GM19099 (cell line): ENCODE measurements around the gene COL18A1.

Experiments
- POLR2A ChIP-seq: IDR thresholded peaks from 3 replicates; pipeline ENCODE4 v1.6.1; 2011; ENCODE audit warnings: low read depth; ENCODE audit not compliant: insufficient read length; ENCODE audit errors: extremely low read depth

Gene COL18A1

GRCh38 chr21:45410865-45411809 is 6.2 kb downstream of the COL18A1 start:
- TF ChIP-seq POLR2A: no peak

DNA sequence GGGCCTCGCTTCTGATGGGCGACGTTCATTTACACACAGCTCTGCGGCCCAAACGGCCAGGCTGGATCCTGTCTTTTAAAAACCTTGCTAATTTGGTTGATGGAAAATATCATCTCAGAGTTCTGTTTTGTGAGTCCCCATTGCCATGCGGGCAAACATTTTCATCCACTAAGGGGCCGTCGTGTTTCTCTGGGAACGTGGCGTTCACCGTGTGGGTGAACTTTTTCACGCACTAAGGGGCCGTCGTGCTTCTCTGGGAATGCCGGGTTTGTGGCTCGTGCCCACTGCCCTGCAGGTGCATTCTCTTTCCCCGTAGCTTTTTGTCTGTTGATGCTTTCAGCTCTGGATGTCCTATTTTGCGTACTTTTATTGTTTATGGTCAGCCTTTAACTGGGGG is 6.8 kb downstream of the COL18A1 start:
- no peak for TF ChIP-seq POLR2A

DNA sequence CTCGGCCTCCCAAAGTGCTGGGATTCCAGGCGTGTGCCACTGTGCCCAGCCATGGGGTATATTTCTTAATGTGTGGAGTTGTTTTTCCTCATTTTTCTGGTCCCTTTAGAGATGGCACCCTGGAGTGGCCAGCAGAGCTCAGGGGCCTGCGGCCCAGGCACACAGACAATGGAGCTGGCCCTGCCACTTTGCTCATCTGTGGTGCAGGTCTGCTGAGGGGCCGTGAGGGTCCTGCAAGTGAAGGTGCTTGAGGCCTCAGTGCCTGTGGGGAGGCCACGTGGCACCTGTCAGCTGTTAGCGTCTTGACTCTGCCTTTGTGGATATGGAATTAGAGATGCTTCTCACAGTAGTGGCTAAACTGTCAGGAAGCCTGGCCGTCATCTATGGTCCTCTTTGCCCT is 7.5 kb downstream of the COL18A1 start:
- TF ChIP-seq POLR2A: no peak

- no peak for TF ChIP-seq POLR2A
Observed at GRCh38 chr21:45412909-45413611, 8.1 kb downstream of the COL18A1 start.

DNA sequence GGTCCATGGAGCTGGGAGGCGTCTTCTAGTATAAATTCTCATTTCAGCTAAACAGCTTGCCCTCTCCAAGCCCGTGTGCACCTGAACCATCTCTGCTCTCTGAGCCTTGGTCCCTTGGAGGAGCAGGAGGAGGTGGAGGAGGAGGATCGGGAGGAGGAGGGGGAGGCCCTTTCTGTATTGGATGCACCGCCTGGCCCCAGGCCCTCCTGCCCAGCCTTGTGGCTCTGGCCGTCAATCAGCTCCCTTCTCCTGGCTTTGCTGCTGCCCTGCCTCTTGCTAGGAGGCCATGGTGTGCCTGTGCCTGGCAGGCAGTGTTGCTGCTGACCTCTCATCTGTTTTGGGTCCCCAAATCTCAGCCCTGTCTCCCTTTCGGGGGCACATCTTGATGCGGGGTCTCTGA is 9.0 kb downstream of the COL18A1 start:
- no peak for TF ChIP-seq POLR2A

- no peak for TF ChIP-seq POLR2A
Observed at GRCh38 chr21:45414396-45415187, 9.6 kb downstream of the COL18A1 start.

DNA sequence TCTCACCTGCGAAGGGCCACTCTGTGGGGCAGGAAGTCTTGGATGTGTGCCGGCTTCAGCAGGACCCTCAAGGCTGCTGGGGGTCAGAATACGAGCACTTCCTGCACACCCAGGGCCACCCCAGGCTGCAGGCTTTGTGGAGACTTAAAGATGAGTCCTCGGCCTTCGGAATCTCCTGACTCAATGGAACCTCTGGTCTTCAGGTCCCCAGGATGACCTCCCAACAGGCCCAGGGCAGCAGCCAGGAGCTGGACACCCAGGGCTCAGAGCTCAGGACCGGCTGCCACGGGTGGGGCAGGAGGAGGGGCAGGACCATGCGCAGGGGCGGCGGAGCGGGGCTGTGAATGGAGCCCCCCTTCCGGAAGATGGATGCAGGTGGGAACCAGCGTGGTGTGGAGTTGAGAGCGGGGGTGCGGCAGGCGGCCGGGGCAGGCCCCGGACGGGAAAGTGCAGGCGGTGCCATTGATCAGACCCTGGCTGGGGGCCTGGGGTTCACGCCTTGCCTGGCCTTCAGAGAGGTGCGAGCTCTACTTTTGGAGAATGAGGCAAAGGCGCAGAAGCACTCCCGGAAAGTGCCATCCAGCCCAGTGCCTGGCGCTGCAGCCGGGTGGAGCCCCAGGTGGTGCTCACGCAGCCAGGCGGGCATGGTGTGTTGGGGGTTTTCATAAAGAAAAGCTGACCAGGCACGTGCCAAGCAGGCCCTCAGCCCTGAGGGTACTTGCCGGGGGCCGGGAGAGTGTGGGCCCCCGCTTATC is 10.4 kb downstream of the COL18A1 start:
- no peak for TF ChIP-seq POLR2A

DNA sequence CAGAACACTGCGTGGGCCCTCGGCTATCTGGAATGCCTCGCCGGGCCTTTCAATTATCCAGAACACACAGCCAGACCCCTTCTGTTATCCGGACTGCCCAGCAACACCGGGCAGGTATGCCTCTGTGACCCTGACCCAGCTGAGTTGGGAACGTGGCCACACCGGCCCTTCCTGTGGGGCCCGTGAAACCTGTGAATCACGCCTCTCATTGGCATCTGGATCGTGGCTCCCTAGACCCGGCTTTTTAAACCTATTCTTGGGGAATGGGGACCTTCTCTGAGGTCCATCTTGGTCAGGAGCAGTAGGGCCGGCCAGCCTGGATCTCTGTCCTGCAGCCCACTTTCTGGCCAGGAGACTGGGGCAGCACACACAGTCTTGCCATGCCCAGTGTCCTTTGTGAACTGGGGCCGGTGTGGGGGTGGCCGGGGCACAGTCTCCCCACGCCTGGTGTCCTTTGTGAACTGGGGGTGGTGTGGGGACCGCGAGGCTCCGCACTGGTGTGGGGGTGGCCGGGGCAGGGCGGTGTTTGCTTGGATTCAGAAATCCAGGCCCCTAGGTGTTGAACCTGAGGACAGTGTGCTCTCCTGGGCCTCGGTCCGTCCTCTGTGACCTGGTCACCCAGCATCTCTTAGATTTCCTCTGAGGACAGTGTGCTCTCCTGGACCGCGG is 11.1 kb downstream of the COL18A1 start:
- TF ChIP-seq POLR2A: no peak

- TF ChIP-seq POLR2A: no peak
Observed at GRCh38 chr21:45416620-45417019, 11.7 kb downstream of the COL18A1 start.

DNA sequence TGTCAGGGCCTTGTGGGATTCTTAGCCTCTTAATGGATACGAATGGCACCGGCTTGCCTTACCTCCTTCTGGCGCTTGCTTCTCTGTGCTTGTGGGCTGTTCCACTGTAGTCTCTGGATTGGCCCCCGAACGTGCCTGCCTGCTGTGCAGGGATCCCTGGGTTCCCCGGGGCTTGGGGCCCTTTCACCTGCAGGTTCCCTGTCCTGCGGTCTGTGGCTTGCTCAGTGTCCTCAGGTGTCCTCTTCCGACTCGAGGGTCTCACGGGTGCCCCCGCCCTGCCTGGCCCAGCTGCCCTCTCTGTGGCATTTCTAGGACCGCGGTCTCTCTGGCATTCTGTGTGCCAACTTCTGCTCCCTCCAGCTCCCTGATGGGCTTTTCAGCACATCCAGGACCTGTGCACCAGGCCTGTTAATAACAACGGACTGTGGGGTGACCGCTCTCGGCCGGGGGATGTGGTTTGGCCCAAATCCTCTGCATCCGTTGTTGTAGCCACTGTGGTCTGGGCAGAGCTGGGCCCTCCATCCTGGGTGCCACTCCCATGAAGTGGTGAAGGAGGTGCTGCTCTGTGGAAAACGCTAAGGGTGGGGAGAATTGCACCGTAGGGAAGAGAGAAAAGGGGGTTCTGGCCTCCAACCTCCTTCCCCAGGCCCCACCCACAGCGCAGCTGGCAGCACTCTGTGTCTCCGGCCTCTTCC is 12.4 kb downstream of the COL18A1 start:
- no peak for TF ChIP-seq POLR2A

GRCh38 chr21:45417951-45418300 is 13.0 kb downstream of the COL18A1 start:
- TF ChIP-seq POLR2A: no peak

GRCh38 chr21:45418301-45419071 is 13.5 kb downstream of the COL18A1 start:
- TF ChIP-seq POLR2A: no peak

GRCh38 chr21:45419162-45419561 is 14.2 kb downstream of the COL18A1 start:
- TF ChIP-seq POLR2A: no peak
